H1 (cell line): ENCODE results near the gene GRK3. TPM values are rescaled to one million over a fixed set of nuclear protein-coding genes. Genes with fewer than 3 reads are reported as not detected.

Experiments
- CTCF ChIA-PET: fragments of 300-600 bp; sonication (Branson Sonifier 250); formaldehyde crosslinking; loops from one replicate; lab custom pipeline; 2021; ENCODE audit not compliant: partially characterized antibody; lab: Charles Lee
- POLR2A ChIA-PET: fragments of 300-600 bp; sonication (Branson Sonifier 250); formaldehyde crosslinking; loops from one replicate; lab custom pipeline; 2021; ENCODE audit warnings: inconsistent platforms; ENCODE audit not compliant: partially characterized antibody; lab: Charles Lee
- DNase-seq, 2 experiments: peaks; one replicate each; pipeline versions ENCODE4 v3.0.0 to v3.0.0-alpha.2; 2010 to 2022; ENCODE audit warnings: low spot score in 2 of 2, low read depth in 1 of 2, mixed read lengths in 1 of 2
- FAIRE-seq: peaks from 2 replicates; lab custom pipeline; 2011; peaks lifted over from hg19 to GRCh38; lab: Jason Lieb, UNC
- H2AFZ ChIP-seq: 2 replicates; pipeline ENCODE4 v1.8.1; 2012; ENCODE audit warnings: low read length, inconsistent platforms
- H2AK5ac ChIP-seq: 2 replicates; pipeline ENCODE4 v1.6.1; 2013; ENCODE audit warnings: low read depth, low read length
- H2BK120ac ChIP-seq: replicated peaks from 2 replicates; pipeline ENCODE3; 2013; ENCODE audit warnings: low read depth, low read length, inconsistent platforms
- H2BK12ac ChIP-seq: 2 replicates; pipeline ENCODE4 v1.6.1; 2013; ENCODE audit warnings: low read depth, low read length
- H2BK15ac ChIP-seq: 2 replicates; pipeline ENCODE4 v1.6.1; 2013; ENCODE audit warnings: low read length
- H2BK20ac ChIP-seq: 2 replicates; pipeline ENCODE4 v1.6.1; 2013; ENCODE audit warnings: low read length
- H2BK5ac ChIP-seq: 2 replicates; pipeline ENCODE4 v1.6.1; 2013; ENCODE audit warnings: low read depth, low read length
- H3K14ac ChIP-seq: 2 replicates; pipeline ENCODE4 v1.6.1; 2013; ENCODE audit warnings: inconsistent platforms; ENCODE audit not compliant: insufficient read length
- H3K18ac ChIP-seq: 2 replicates; pipeline ENCODE4 v1.6.1; 2013; ENCODE audit warnings: low read length; ENCODE audit errors: extremely low read depth
- H3K23ac ChIP-seq: 2 replicates; pipeline ENCODE4 v1.6.1; 2013; ENCODE audit warnings: inconsistent platforms; ENCODE audit not compliant: insufficient read length
- H3K23me2 ChIP-seq: 2 replicates; pipeline ENCODE4 v1.6.1; 2013; ENCODE audit warnings: low read depth, low read length
- H3K27ac ChIP-seq: 2 replicates; pipeline ENCODE4 v1.6.1; 2011; ENCODE audit warnings: low read depth, low read length, inconsistent platforms
- H3K27me3 ChIP-seq, 4 experiments: replicated peaks in 1 of 4; 1 replicate in 1 of 4; 2 replicates in 3 of 4; pipeline versions ENCODE4 v1.6.1 to v1.8.1; 2011 to 2013; ENCODE audit warnings: low read length in 3 of 4, mild to moderate bottlenecking in 3 of 4, inconsistent platforms in 2 of 4, mixed read lengths in 2 of 4, moderate library complexity in 1 of 4; ENCODE audit not compliant: control insufficient read depth in 3 of 4, insufficient read depth in 3 of 4; ENCODE audit errors: extremely low read depth in 1 of 4
- H3K36me3 ChIP-seq, 4 experiments: 2 replicates each; pipeline versions ENCODE4 v1.6.1 to v1.8.1; 2011 to 2013; ENCODE audit warnings: mild to moderate bottlenecking in 4 of 4, low read length in 3 of 4, moderate library complexity in 2 of 4, control low read depth in 1 of 4, inconsistent platforms in 1 of 4; ENCODE audit not compliant: insufficient read depth in 4 of 4, control insufficient read depth in 2 of 4
- H3K4ac ChIP-seq: replicated peaks from 2 replicates; pipeline ENCODE3; 2013; ENCODE audit warnings: low read length, low read depth, mixed read lengths, inconsistent platforms; ENCODE audit not compliant: insufficient read length
- H3K4me1 ChIP-seq, 4 experiments: replicated peaks in 1 of 4; 1 replicate in 1 of 4; 2 replicates in 3 of 4; pipeline versions ENCODE4 v1.6.1 to v1.8.1; 2011 to 2013; ENCODE audit warnings: low read length in 3 of 4, inconsistent platforms in 2 of 4, mixed read lengths in 1 of 4; ENCODE audit not compliant: insufficient read depth in 4 of 4, control insufficient read depth in 3 of 4
- H3K4me2 ChIP-seq, 2 experiments: 2 replicates each; pipeline versions ENCODE4 v1.6.1 to v1.8.1; 2011 to 2013; ENCODE audit warnings: low read depth in 2 of 2, low read length in 2 of 2, control low read depth in 1 of 2, inconsistent platforms in 1 of 2, mild to moderate bottlenecking in 1 of 2; ENCODE audit not compliant: insufficient read depth in 1 of 2
- H3K4me3 ChIP-seq, 4 experiments: fragments of 200-600, 300-600 bp in 1 of 4; sonication (generic), shearing (Covaris generic), sonication (Bioruptor Twin) in 1 of 4; 2 replicates each; pipeline versions ENCODE4 v1.5.1 to v1.8.1; 2011 to 2016; ENCODE audit warnings: low read length in 4 of 4, low read depth in 3 of 4, control low read depth in 2 of 4, inconsistent platforms in 2 of 4, mild to moderate bottlenecking in 2 of 4, mixed read lengths in 1 of 4, moderate library complexity in 1 of 4; ENCODE audit not compliant: insufficient read depth in 2 of 4; ENCODE audit errors: extremely low read depth in 1 of 4
- H3K56ac ChIP-seq: replicated peaks from 2 replicates; pipeline ENCODE3; 2013; ENCODE audit warnings: low read depth, mild to moderate bottlenecking, mixed read lengths, low read length, inconsistent platforms; ENCODE audit not compliant: insufficient read length
- H3K79me1 ChIP-seq: 2 replicates; pipeline ENCODE4 v1.6.1; 2013; ENCODE audit warnings: low read depth, low read length, control low read depth
- H3K79me2 ChIP-seq, 2 experiments: 2 replicates each; pipeline versions ENCODE4 v1.6.1 to v1.8.1; 2012 to 2013; ENCODE audit warnings: low read length in 2 of 2, mild to moderate bottlenecking in 2 of 2, inconsistent platforms in 1 of 2; ENCODE audit not compliant: insufficient read depth in 2 of 2, control insufficient read depth in 1 of 2
- H3K9ac ChIP-seq, 4 experiments: replicated peaks in 1 of 4; 1 replicate in 1 of 4; 2 replicates in 3 of 4; pipeline versions ENCODE4 v1.6.1 to v1.8.1; 2011 to 2013; ENCODE audit warnings: low read depth in 3 of 4, low read length in 3 of 4, control low read depth in 2 of 4, mild to moderate bottlenecking in 2 of 4, moderate library complexity in 2 of 4, inconsistent platforms in 1 of 4; ENCODE audit errors: extremely low read depth in 1 of 4
- H3K9me3 ChIP-seq, 2 experiments: 2 replicates each; pipeline versions ENCODE4 v1.6.1 to v1.8.1; 2012 to 2013; ENCODE audit warnings: mild to moderate bottlenecking in 2 of 2, moderate library complexity in 2 of 2, control low read depth in 1 of 2, inconsistent platforms in 1 of 2, low read depth in 1 of 2, low read length in 1 of 2, mixed read lengths in 1 of 2; ENCODE audit not compliant: insufficient read depth in 2 of 2
- H4K20me1 ChIP-seq, 2 experiments: replicated peaks in 1 of 2; 2 replicates each; pipeline versions ENCODE3 to v1.8.1; 2011 to 2013; ENCODE audit warnings: inconsistent platforms in 2 of 2, low read length in 2 of 2, mild to moderate bottlenecking in 1 of 2; ENCODE audit not compliant: insufficient read depth in 2 of 2, control insufficient read depth in 1 of 2
- H4K5ac ChIP-seq: 2 replicates; pipeline ENCODE4 v1.6.1; 2013; ENCODE audit warnings: low read length, low read depth, mixed read lengths, inconsistent platforms; ENCODE audit not compliant: insufficient read length
- H4K8ac ChIP-seq: 2 replicates; pipeline ENCODE4 v1.8.0; 2013; ENCODE audit warnings: mild to moderate bottlenecking, moderate library complexity, low read length, inconsistent platforms; ENCODE audit not compliant: insufficient read depth; ENCODE audit errors: extremely low read depth
- H4K91ac ChIP-seq: replicated peaks from 2 replicates; pipeline ENCODE3; 2013; ENCODE audit warnings: low read length, mixed read lengths, inconsistent platforms; ENCODE audit not compliant: insufficient read length
- ASH2L ChIP-seq: fragments of 200-600, 300-600 bp; sonication (generic); IDR thresholded peaks from one replicate; pipeline ENCODE4 v1.7.1; 2017; ENCODE audit warnings: low read length
- CEBPB ChIP-seq: IDR thresholded peaks from 2 replicates; pipeline ENCODE4 v1.6.1; 2012; ENCODE audit warnings: low read depth, low read length
- SAP30 ChIP-seq: fragments of 300-600 bp; sonication (generic); IDR thresholded peaks from 2 replicates; pipeline ENCODE4 v1.7.1; 2012; ENCODE audit warnings: low read length, moderate library complexity, mild to moderate bottlenecking, inconsistent platforms; ENCODE audit not compliant: insufficient read depth, insufficient replicate concordance
- WGBS, 2 experiments: shearing (Covaris generic) in 1 of 2; methylation state at CpG; one replicate each; pipeline versions ENCODE4 v1.1.6 to v1.1.7; 2013 to 2015; ENCODE audit warnings: low lambda C conversion rate in 2 of 2, mixed read lengths in 2 of 2, inconsistent platforms in 1 of 2, low coverage in 1 of 2, missing lambda C conversion rate in 1 of 2; ENCODE audit not compliant: insufficient replicate concordance in 2 of 2, insufficient coverage in 1 of 2, insufficient read length in 1 of 2; ENCODE audit errors: extremely low coverage in 1 of 2, missing lambda C conversion rate in 1 of 2; 5-methylcytosine and 5-hydroxymethylcytosine counted together
- polyA plus RNA-seq, 7 experiments: library from polyadenylated mRNA; depleted of rRNA in 3 of 7; stranded (reverse) in 5 of 7; unstranded in 2 of 7; fragments of >200 nt in 5 of 7; fragments of 200-250 nt in 2 of 7; gene quantifications; 1 replicate in 5 of 7; 2 replicates in 1 of 7; 4 replicates in 1 of 7; pipeline versions ENCODE4 v1.2.1 to v1.2.3, GENCODE V29; 2011 to 2013; ENCODE audit warnings: missing spikeins in 2 of 7, mixed read lengths in 2 of 7
- total RNA-seq: library from RNA; stranded (reverse); fragmentation: NEBNext Ultra II Directional; extraction: Animal tissue kit (Norgen Biotek cat#: 25700); gene quantifications from 2 replicates; pipeline ENCODE4 v1.2.1, GENCODE V29; 2021

The GRK3 gene
- total and polyA plus RNA-seq, 2 of the 8 experiments (the other 6 are each of a cell fraction or from before 2014, with no cell fraction given), result 7.5 to 35.3 TPM

- 90% methylated on average over 6 of the region's 6 CpGs; no CpG with 5 or more reads in 1 of the 2 experiments for WGBS, 2 experiments
- no peak overlapping the region for H3K27ac ChIP-seq
Observed at GRCh38 chr22:25680956-25681355, 116.5 kb downstream of the GRK3 start.

More at GRCh38 chr22:25680956-25681355, 116.5 kb downstream of the GRK3 start:
- Histone ChIP-seq H4K8ac (no peak overlapping the region), H3K4me2 (no peak overlapping the region), H4K91ac (no peak overlapping the region), H3K79me2 (no peaks in the 10 kb centered on the region), H2AFZ (no peak overlapping the region), H3K79me1 (peaks cover 2% of the 10 kb centered on the region; the same call in 1 of the 2 replicates), H3K9me3 (no peaks in the 10 kb centered on the region), H3K56ac (no peak overlapping the region), H2BK15ac (no peak overlapping the region), H3K36me3 (peaks cover 0 to 2% (median 0%) of the 10 kb centered on the region in 4 experiments; a peak in 1 of 8 replicates), H3K4me1 (no peaks in the 10 kb centered on the region), H2BK20ac (no peak overlapping the region), H4K5ac (no peak overlapping the region), H4K20me1 (peaks cover 0 to 2% of the 10 kb centered on the region in 2 experiments), H2BK12ac (no peak overlapping the region), H3K23me2 (no peaks in the 10 kb centered on the region), H2BK5ac (no peak overlapping the region), H3K9ac (no peak overlapping the region), H3K18ac (no peak overlapping the region), H2BK120ac (no peak overlapping the region), H3K23ac (no peak overlapping the region), H3K14ac (no peak overlapping the region), H3K4me3 (no peak overlapping the region), H3K27me3 (no peaks in the 10 kb centered on the region), H3K4ac (no peak overlapping the region), H2AK5ac (no peak overlapping the region)
- no peak for FAIRE-seq
- DNase-seq, result no peak
- TF ChIP-seq ASH2L (no peak), SAP30 (no peak), CEBPB (no peak)
- ChIA-PET CTCF (no interaction called here), POLR2A (no interaction called here)
